PC-9 (cell line): ENCODE measurements around the gene SMTNL1.

ENCODE experiments used
- EZH2 ChIP-seq: fragments of 200-600 bp; sonication (generic); IDR thresholded peaks from 2 replicates; pipeline ENCODE4 v1.8.0; 2017; ENCODE audit warnings: antibody characterized with exemption, low read depth
- TF ChIP-seq, protein P1 (sequence below): fragments of 200-600 bp; sonication (generic); conservative IDR thresholded peaks from 2 replicates; pipeline ENCODE4 v1.6.1; 2017; ENCODE audit warnings: mixed run types, antibody characterized with exemption, mild to moderate bottlenecking, moderate library complexity

DNA sequence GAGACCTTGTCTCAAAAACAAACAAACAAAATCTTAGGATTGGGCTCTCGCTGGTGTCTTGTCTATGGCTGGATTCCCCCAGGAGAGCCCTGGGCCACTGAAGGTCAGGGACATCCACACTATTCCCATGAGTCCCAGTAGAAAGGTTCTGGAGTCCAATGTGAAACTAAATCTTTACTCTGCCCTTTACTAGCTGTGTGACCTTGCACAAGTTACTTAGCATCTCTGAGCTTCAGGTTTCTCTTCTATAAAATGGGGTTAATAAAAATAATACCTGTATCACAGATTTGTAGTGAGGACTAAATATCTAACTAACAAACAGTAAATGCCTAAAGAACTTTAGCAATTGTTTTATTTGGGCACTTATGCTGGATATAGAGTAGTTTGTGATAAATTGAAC, 30.9 kb upstream of the SMTNL1 start:
- TF ChIP-seq, protein P1, sequence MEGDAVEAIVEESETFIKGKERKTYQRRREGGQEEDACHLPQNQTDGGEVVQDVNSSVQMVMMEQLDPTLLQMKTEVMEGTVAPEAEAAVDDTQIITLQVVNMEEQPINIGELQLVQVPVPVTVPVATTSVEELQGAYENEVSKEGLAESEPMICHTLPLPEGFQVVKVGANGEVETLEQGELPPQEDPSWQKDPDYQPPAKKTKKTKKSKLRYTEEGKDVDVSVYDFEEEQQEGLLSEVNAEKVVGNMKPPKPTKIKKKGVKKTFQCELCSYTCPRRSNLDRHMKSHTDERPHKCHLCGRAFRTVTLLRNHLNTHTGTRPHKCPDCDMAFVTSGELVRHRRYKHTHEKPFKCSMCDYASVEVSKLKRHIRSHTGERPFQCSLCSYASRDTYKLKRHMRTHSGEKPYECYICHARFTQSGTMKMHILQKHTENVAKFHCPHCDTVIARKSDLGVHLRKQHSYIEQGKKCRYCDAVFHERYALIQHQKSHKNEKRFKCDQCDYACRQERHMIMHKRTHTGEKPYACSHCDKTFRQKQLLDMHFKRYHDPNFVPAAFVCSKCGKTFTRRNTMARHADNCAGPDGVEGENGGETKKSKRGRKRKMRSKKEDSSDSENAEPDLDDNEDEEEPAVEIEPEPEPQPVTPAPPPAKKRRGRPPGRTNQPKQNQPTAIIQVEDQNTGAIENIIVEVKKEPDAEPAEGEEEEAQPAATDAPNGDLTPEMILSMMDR: no peak
- TF ChIP-seq EZH2: no peak
